NB4 (cell line): Measurements from ENCODE around the gene C1QTNF9.

Experiments used
- DNase-seq: peaks from one replicate; pipeline ENCODE4 v3.0.0; 2010; ENCODE audit warnings: low read depth
- H3K4me3 ChIP-seq: one replicate; pipeline ENCODE4 v1.5.1; 2011; ENCODE audit warnings: mild to moderate bottlenecking, low read depth, low read length, moderate library complexity
- MYC ChIP-seq: IDR thresholded peaks from 2 replicates; pipeline ENCODE4 v1.6.1; 2011; ENCODE audit warnings: low read depth, low read length
- POLR2A ChIP-seq: IDR thresholded peaks from 2 replicates; pipeline ENCODE4 v1.6.1; 2011; ENCODE audit warnings: mild to moderate bottlenecking; ENCODE audit not compliant: insufficient read length; ENCODE audit errors: extremely low read depth
- TF ChIP-seq, protein P1 (sequence below): IDR thresholded peaks from 2 replicates; pipeline ENCODE4 v1.6.1; 2011; ENCODE audit warnings: low read depth, low read length
- TF ChIP-seq, protein P2 (sequence below): IDR thresholded peaks from one replicate; pipeline ENCODE4 v1.5.1; 2012; ENCODE audit warnings: low read depth, low read length

The C1QTNF9 gene

DNA sequence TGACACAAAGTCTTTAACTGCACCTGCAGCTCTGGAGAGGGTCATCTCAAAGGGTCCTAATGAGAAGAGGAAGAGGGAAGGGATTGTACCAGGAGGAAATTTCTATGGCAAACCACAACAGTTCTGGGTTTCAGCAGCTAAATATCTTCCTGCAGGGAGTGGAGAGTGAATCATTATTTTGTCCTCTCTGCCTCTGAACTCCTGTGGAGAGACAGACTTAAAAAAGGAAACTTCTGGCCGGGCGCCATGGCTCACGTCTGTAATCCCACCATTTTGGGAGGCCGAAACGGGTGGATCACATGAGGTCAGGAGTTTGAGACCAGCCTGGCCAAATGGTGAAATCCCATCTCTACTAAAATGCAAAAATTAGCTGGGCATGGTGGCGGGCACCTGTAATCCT, 16.9 kb upstream of the C1QTNF9 start:
- DNase-seq, result no peak
- TF ChIP-seq, protein P1, sequence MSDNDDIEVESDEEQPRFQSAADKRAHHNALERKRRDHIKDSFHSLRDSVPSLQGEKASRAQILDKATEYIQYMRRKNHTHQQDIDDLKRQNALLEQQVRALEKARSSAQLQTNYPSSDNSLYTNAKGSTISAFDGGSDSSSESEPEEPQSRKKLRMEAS, result no peak
- no peak for TF ChIP-seq POLR2A
- TF ChIP-seq, protein P2, sequence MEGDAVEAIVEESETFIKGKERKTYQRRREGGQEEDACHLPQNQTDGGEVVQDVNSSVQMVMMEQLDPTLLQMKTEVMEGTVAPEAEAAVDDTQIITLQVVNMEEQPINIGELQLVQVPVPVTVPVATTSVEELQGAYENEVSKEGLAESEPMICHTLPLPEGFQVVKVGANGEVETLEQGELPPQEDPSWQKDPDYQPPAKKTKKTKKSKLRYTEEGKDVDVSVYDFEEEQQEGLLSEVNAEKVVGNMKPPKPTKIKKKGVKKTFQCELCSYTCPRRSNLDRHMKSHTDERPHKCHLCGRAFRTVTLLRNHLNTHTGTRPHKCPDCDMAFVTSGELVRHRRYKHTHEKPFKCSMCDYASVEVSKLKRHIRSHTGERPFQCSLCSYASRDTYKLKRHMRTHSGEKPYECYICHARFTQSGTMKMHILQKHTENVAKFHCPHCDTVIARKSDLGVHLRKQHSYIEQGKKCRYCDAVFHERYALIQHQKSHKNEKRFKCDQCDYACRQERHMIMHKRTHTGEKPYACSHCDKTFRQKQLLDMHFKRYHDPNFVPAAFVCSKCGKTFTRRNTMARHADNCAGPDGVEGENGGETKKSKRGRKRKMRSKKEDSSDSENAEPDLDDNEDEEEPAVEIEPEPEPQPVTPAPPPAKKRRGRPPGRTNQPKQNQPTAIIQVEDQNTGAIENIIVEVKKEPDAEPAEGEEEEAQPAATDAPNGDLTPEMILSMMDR, result no peak
- TF ChIP-seq MYC, result no peak
- H3K4me3 ChIP-seq, result no peak overlapping the region

DNA sequence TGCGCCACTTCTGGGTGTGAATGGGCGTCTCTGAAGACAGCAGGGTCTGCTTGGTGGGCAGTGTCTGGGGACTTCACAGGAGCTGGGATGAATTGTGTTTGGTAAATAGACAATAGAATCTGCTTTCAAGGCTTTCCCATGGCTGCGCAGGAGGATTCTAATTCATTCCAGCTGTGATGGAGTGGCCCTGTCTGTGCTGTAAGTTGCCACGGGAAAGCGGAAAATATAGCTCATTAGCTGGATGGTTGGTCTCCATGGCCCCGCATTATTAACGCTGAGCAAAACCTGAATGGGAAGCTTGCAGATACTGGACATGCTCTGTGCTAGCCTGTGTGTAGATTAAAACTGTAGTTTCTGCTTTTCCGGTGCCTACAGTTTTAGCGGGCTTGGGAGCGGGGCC, 15.6 kb upstream of the C1QTNF9 start:
- no peak for DNase-seq
- no peak overlapping the region for H3K4me3 ChIP-seq
- TF ChIP-seq, protein P1, result no peak
- TF ChIP-seq MYC (no peak), POLR2A (no peak)
- TF ChIP-seq, protein P2, result no peak

DNA sequence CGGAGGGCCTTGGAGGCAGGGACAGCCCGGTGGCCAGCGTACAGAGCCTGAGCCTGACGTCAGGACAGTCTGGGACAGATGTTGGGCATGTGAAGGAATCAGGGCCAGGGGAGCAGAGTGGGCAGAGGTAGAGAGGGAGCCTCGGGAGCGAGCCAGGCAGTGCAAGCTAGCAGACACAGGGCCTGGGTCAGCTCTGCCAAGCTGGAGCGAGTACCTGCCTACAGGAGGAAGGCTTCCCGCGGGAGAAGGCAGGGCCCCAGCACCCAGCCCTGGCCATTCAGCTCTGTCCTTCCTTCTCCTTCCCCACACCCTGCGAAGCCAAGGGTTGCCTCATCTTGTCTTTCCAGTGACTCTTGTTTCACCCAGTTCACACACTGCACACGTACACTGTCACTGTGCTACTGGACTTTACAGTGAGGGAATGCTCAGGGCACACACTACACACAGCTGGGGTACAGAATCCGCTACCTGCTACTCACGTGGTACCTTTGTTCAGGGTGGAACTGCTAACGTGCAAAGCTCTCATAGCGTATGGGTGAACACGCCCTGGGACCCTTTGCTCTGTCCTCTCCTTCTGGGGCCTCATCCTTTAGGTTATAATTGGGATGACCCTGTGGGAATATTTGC, 9.8 kb upstream of the C1QTNF9 start:
- TF ChIP-seq MYC (no peak), POLR2A (no peak)
- TF ChIP-seq, protein P1, result no peak
- TF ChIP-seq, protein P2, result no peak
- DNase-seq, result no peak
- no peak overlapping the region for H3K4me3 ChIP-seq

DNA sequence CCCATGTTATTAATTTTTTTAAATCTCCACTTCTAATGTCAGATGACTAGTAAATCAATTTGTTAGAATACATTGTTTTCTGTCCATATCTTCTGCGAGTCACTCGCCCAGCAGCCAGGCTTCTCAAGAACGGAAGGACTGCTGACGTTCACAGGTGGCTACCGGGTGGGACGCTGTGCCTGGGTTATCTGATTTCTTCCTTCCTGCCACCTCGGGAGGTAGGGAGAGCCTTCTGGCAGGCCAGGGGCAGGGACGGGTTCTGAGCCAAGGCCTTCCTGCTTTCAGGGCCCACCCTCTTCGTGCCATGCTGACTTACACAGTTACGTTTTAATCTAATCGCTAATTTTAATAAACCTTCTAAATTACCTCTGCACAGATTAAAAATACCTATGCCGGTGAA, 7.9 kb upstream of the C1QTNF9 start:
- no peak overlapping the region for H3K4me3 ChIP-seq
- TF ChIP-seq MYC, result no peak
- TF ChIP-seq, protein P2, result no peak
- TF ChIP-seq POLR2A, result no peak
- TF ChIP-seq, protein P1, result no peak
- no peak for DNase-seq

DNA sequence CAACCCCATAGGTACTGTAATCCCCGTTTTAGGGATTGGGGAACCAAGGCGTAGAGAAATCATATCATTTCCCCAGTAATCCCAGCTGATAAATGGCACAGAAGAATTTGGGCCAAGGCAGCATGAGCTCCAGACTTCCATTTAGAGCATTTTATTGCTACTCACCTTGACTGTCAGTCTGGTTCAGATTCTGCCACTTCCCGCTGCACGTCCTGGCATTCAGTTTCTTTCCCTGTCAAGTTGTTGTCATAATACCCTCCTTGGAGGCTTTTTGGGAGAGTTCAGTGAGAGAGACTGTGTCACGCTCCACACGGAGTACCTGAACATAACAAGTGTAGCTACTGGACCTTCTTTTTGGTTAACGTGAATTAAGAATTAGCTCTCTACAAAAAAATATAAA, 7.5 kb upstream of the C1QTNF9 start:
- DNase-seq, result no peak
- no peak overlapping the region for H3K4me3 ChIP-seq
- TF ChIP-seq, protein P1, result no peak
- TF ChIP-seq POLR2A (no peak), MYC (no peak)
- TF ChIP-seq, protein P2, result no peak
